Stimulated activated naive CD8-positive, alpha-beta T cell treated with anti-CD3 and anti-CD28 coated beads, Interleukin-15, amount 100 ng/mL, for 72 hours (primary cell): ENCODE data around the gene PCDHGA11.
"Not testable (repeated sequence)": the region's sequence is repeated elsewhere in the genome, so short reads cannot be mapped to it uniquely, and the experiment has no call there.

Experiments used
- ATAC-seq: fragments of 150-1000 bp; cut with Tn5 transposase; 2 replicates; pipeline ENCODE4 v1.10.0; 2021; ENCODE audit warnings: mild to moderate bottlenecking, moderate library complexity
- DNase-seq, 2 donors: peaks; one replicate each; pipeline ENCODE4 v3.0.0; 2021 to 2022
- H3K27ac Mint-ChIP-seq, 2 donors: one replicate each; pipeline ENCODE4 v1.8.0; 2022; ENCODE audit warnings: mild to moderate bottlenecking in 2 of 2, mixed read lengths in 2 of 2, moderate library complexity in 2 of 2
- H3K27me3 Mint-ChIP-seq: one replicate; pipeline ENCODE4 v1.8.0; 2022; ENCODE audit warnings: mixed read lengths
- H3K4me1 Mint-ChIP-seq: one replicate; pipeline ENCODE4 v1.8.0; 2022; ENCODE audit warnings: mild to moderate bottlenecking, mixed read lengths
- H3K4me3 Mint-ChIP-seq, 2 donors: one replicate each; pipeline ENCODE4 v1.8.0; 2022; ENCODE audit warnings: mild to moderate bottlenecking in 2 of 2, mixed read lengths in 2 of 2, moderate library complexity in 1 of 2
- H3K9me3 Mint-ChIP-seq, 2 donors: one replicate each; pipeline ENCODE4 v1.8.0; 2022; ENCODE audit warnings: mixed read lengths in 2 of 2

PCDHGA11 gene

GRCh38 chr5:141420855-141421488 lies at the start of gene PCDHGA11:
PCDHGA11 (plus strand) TSS chr5:141421051; CDS start chr5:141421228, 177 bp downstream.
- peak; percentile 53 for ATAC-seq
- H3K4me1 Mint-ChIP-seq = peaks cover 21% of the 10 kb centered on the region
- H3K9me3 Mint-ChIP-seq = peaks cover 17 to 36% of the 10 kb centered on the region in 2 donors
- peaks cover 95% of the 10 kb centered on the region for H3K27me3 Mint-ChIP-seq
- peak; percentile 53 to 57 for DNase-seq
- peak within 1 kb of the TSS in 1 of 2 donors; percentile 64 for H3K27ac Mint-ChIP-seq
- peak within 1 kb of the TSS; percentile 82 to 85 for H3K4me3 Mint-ChIP-seq

GRCh38 chr5:141371572-141372475 lies 49.0 kb upstream of the PCDHGA11 start:
- Mint-ChIP-seq H3K9me3 (peaks cover 16 to 52% of the 10 kb centered on the region in 2 donors), H3K4me1 (peaks cover 8% of the 10 kb centered on the region), H3K4me3 (peak overlapping the region in 1 of 2 donors; percentile 14), H3K27me3 (peaks cover 82% of the 10 kb centered on the region), H3K27ac (no peak overlapping the region)
- DNase-seq (no peak), ATAC-seq (no peak)

- no peak for DNase-seq
- ATAC-seq = no peak
- Mint-ChIP-seq H3K27me3 (peaks cover 77% of the 10 kb centered on the region), H3K9me3 (peaks cover 16 to 52% of the 10 kb centered on the region in 2 donors), H3K27ac (no peak within 1 kb of the TSS), H3K4me3 (peak within 1 kb of the TSS; percentile 27 to 52), H3K4me1 (peaks cover 8% of the 10 kb centered on the region)
These were observed 47.1 kb upstream of the PCDHGA11 start, which contains the start of gene PCDHGA6 for GRCh38 chr5:141373673-141374317. PCDHGA6 (plus strand) TSS chr5:141373891; CDS start chr5:141374084, 193 bp downstream.

GRCh38 chr5:141374627-141375026 lies 46.2 kb upstream of the PCDHGA11 start:
- ATAC-seq = no peak
- H3K4me3 Mint-ChIP-seq = no peak overlapping the region
- DNase-seq = no peak
- peaks cover 16 to 52% of the 10 kb centered on the region in 2 donors for H3K9me3 Mint-ChIP-seq
- H3K27me3 Mint-ChIP-seq = peaks cover 69% of the 10 kb centered on the region
- H3K4me1 Mint-ChIP-seq = peaks cover 8% of the 10 kb centered on the region
- no peak overlapping the region for H3K27ac Mint-ChIP-seq

GRCh38 chr5:141375444-141376155 lies 45.3 kb upstream of the PCDHGA11 start:
- ATAC-seq, DNase-seq: not testable (repeated sequence)
- H3K9me3 Mint-ChIP-seq = peaks cover 14 to 45% of the 10 kb centered on the region in 2 donors

GRCh38 chr5:141382469-141383294 lies 38.2 kb upstream of the PCDHGA11 start, which contains the start of gene PCDHGA7:
PCDHGA7 (plus strand) TSS chr5:141382742; CDS start chr5:141382900, 158 bp downstream.
- peaks cover 5% of the 10 kb centered on the region for H3K4me1 Mint-ChIP-seq
- peaks cover 5 to 25% of the 10 kb centered on the region in 2 donors for H3K9me3 Mint-ChIP-seq
- peak within 1 kb of the TSS; percentile 74 to 85 for H3K4me3 Mint-ChIP-seq
- DNase-seq (no peak), ATAC-seq (no peak)
- peaks cover 67% of the 10 kb centered on the region for H3K27me3 Mint-ChIP-seq
- peak within 1 kb of the TSS in 1 of 2 donors; percentile 56 for H3K27ac Mint-ChIP-seq

More at GRCh38 chr5:141375444-141376155, 45.3 kb upstream of the PCDHGA11 start:
- not testable (repeated sequence) for H3K4me1 Mint-ChIP-seq, H3K27ac Mint-ChIP-seq, H3K4me3 Mint-ChIP-seq
- H3K27me3 Mint-ChIP-seq = peaks cover 59% of the 10 kb centered on the region

GRCh38 chr5:141383345-141383744 lies 37.5 kb upstream of the PCDHGA11 start:
- DNase-seq = no peak
- H3K4me3 Mint-ChIP-seq = peak overlapping the region; percentile 74 to 85
- H3K9me3 Mint-ChIP-seq = peaks cover 7 to 27% of the 10 kb centered on the region in 2 donors
- H3K4me1 Mint-ChIP-seq = peaks cover 5% of the 10 kb centered on the region
- H3K27ac Mint-ChIP-seq = no peak overlapping the region
- no peak for ATAC-seq
- H3K27me3 Mint-ChIP-seq = peaks cover 65% of the 10 kb centered on the region

GRCh38 chr5:141384471-141385267 lies 36.2 kb upstream of the PCDHGA11 start:
- no peak overlapping the region for H3K27ac Mint-ChIP-seq
- H3K4me3 Mint-ChIP-seq = no peak overlapping the region
- H3K27me3 Mint-ChIP-seq = peaks cover 75% of the 10 kb centered on the region
- peaks cover 5% of the 10 kb centered on the region for H3K4me1 Mint-ChIP-seq
- H3K9me3 Mint-ChIP-seq = peaks cover 10 to 41% of the 10 kb centered on the region in 2 donors
- DNase-seq (no peak), ATAC-seq (no peak)

- H3K27me3 Mint-ChIP-seq = peaks cover 83% of the 10 kb centered on the region
- not testable (repeated sequence) for H3K4me1 Mint-ChIP-seq
- peak in 1 of 2 donors; percentile 35 for DNase-seq
- H3K27ac Mint-ChIP-seq = peak within 1 kb of the TSS in 1 of 2 donors; percentile 6
- ATAC-seq = peak; percentile 81
- peaks cover 24 to 48% of the 10 kb centered on the region in 2 donors for H3K9me3 Mint-ChIP-seq
- peak within 1 kb of the TSS; percentile 56 to 57 for H3K4me3 Mint-ChIP-seq
These were observed 33.1 kb upstream of the PCDHGA11 start, which contains the start of gene PCDHGB4 for GRCh38 chr5:141387557-141388311. PCDHGB4 (plus strand) TSS chr5:141387698; CDS start chr5:141387885, 187 bp downstream.

GRCh38 chr5:141388661-141389060 lies 32.2 kb upstream of the PCDHGA11 start:
- Mint-ChIP-seq H3K4me3 (peak overlapping the region in 1 of 2 donors; percentile 15), H3K27ac (no peak overlapping the region), H3K9me3 (peaks cover 24 to 41% of the 10 kb centered on the region in 2 donors), H3K4me1 (no peaks in the 10 kb centered on the region), H3K27me3 (peaks cover 83% of the 10 kb centered on the region)
- no peak for ATAC-seq
- DNase-seq = no peak

- Mint-ChIP-seq H3K4me3 (no peak overlapping the region), H3K9me3 (peaks cover 29 to 46% of the 10 kb centered on the region in 2 donors), H3K27me3 (peaks cover 83% of the 10 kb centered on the region), H3K4me1 (no peaks in the 10 kb centered on the region), H3K27ac (no peak overlapping the region)
- no peak for DNase-seq
- ATAC-seq = no peak
These were observed 31.5 kb upstream of the PCDHGA11 start for GRCh38 chr5:141389153-141390042.
